Nucleus accumbens (tissue), 56 donors: ENCODE data around the gene CARD10.
"Not testable (repeated sequence)": the region's sequence is repeated elsewhere in the genome, so short reads cannot be mapped to it uniquely, and the experiment has no call there.

Experiments used
- DNase-seq, 56 donors: peaks; one replicate each; lab custom pipeline; 2025; lab: John Stamatoyannopoulos, UW

The CARD10 gene

DNA sequence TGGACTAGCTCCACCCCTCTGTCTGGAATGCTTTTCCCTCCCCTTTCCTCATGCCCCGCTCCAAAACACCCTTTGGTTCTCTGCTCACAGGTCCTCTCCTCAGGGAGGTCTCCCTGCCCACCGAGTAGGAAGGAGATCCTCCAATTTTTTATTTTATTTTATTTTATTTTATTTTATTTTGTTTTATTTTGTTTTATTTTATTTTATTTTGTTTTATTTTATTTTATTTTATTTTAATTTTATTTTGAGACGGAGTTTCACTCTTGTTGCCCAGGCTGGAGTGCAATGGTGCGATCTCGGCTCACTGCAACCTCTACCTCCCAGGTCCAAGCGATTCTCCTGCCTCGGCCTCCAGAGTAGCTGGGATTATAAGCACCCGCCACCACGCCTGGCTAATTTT is 8.7 kb upstream of the CARD10 start:
- DNase-seq = not testable (repeated sequence)

DNA sequence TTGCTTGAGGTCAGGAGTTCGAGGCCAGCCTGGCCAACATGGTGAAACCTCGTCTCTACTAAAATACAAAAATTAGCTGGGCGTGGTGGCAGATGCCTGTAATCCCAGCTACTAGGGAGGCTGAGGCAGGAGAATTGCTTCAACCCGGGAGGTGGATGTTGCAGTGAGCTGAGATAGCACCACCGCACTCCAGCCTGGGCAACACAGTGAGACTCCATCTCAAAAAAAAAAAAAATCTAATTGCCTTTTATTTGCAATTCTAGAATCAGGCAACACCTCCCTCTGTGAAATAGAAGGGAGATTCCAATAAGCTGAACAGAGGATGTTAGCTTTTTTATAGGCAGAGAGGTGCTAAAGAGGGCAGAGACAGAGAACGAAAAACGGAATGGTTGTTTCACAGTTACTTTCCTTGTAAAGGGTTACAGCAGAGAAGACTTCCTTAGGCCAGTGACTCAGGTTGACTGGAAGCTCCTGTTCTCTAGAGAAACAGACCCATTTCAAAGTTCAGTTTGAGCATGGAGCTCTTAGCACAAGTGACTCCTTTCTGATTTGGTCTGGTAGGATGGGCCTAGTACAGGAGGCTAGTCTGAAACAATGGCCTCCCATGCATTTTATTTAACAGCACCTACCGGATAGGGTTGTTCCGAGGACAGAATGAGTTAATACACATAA is 8.0 kb upstream of the CARD10 start:
- DNase-seq = not testable (repeated sequence)

DNA sequence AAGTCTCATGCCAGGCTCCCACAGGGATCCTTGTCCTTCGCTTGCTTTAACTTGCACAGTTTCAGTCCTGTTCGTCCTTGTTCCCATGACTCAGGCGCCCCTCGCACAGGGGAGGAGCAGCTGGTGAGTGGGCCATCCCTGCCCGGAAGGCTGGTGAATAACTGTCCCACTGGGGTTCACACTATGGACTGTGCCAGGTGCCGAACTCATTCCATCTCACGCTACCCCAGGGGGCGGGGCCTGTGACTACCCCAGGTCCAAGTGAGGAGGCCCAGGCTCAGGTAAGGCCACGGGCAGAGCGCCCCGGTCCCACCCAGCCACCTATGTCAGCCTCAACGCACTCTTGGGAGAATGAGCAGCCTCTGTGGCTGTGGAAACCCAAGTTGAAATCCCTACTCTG is 7.2 kb upstream of the CARD10 start:
- DNase-seq = no peak

DNA sequence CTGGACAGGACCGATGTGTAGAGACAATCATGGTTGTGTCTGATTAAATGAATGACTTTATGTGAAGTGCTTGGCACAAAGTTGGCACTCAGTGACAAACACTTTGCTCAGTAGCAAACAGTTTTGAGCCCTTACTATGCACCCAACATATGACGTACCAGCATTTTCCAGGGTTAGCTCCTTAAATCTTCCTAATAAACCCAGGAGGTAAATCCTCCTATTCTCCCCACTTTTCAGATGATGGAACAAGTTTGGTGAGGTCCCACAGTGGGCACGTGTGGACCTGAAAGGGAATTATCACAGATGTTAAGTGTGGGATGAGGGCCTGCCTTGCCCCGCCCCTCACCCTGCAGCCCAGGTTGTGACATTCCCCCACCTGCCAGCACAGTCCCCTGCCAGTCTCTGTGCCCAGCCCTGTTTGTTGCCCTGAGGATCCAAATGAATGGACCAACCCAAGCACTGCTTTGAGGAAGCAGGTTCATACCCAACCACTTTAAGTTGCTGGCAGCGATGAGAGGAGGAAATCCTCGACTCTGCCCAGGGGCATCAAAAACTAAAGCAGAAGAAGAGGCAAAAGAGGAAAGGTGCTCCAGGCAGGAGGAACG is 6.6 kb upstream of the CARD10 start:
- no peak for DNase-seq

DNA sequence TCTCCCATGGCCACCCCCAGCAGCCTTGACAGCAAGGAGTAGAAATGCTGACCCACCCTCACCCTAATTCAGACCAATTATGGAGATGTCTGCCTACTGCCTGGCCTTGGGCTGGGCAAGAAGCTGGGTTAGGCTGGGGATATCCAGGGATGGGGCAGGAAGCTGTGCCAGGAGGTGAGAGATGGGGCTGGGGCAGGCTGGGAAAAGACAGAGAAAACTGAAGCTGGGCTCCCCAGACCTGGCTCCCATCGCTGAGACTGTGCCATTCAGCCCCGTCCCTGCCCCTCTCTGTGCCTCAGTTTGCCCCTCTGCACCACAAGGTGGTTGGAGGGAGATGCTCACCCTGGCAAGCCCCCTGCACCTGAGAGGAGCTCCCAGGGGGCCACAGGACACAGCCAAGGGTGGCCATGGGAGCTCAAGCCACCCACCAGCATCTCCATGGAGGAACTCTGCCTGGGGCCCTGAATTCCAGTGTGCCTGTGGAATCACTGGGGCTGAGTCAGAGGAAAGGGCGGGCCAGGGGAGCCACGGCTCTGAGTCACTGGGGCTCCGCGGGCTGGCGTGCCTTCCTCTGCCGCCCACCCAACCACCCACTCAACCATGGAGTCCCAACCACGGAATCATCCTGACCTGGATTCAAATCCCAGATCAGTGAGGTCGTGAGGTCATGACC is 6.0 kb upstream of the CARD10 start:
- DNase-seq = peak in 15 of 56 donors; percentile 4 to 67 (median 14)

DNA sequence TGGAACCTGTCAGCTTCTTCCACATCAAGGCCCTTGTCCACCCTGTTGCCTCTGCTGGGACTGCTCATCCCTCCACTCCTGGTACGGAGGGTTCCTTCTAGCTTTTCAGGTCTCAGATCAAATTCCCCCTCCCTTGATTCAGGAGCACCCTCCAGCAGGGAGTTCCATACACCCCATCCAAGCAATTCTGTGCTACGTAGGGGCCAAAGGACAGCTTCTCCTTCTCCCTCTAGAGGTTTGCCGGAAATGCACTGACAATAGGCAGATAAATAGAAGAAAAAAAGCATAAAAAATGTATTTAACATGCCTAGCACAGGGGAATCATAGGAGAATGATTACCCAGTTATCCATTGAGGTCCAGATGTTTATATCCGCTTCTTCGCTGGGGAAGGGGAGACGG is 3.3 kb upstream of the CARD10 start:
- no peak for DNase-seq

DNA sequence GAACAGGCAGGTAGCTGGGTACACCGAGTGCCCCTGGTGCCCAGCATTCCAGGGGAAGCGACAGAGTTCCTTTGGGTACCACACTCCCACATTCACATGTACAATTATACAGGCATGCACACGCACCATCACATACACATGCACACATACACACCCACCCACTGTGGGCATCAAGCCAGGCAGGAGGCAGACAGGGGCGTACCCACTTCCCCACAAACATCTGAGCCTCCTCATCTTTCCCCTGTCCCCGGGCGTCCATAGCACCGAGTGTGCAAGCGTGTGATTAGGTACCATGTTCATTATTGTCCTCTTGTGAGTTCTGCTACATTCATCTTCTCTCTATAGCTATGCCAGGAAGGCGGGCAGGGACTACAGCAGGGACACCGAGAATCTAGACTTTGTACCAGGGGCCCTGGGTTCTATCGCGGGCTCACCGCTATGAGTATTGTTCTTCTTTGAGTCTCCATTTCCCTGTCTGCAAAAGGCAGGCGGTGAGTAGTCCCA is 2.1 kb upstream of the CARD10 start:
- no peak for DNase-seq

DNA sequence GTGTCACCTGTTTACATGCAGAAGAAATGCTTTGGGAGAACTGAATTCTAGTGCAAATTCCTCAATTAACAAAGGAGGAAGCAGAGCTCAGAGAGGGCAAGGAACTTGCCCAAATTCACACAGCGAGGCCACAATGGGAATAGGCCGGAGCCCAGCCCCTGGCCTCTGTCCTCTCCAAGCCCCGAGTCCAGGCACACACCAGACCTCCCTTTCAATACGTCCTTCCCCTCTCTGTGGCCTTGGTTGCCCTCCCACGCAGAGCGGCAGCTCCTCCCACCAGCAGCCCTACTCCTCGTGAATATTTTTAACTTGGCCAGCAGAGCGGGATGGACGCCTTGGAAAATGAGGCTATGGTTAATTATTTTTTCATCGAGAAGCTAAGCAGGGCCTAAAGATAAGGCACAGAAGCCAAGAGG is 1.6 kb upstream of the CARD10 start:
- DNase-seq = no peak

DNA sequence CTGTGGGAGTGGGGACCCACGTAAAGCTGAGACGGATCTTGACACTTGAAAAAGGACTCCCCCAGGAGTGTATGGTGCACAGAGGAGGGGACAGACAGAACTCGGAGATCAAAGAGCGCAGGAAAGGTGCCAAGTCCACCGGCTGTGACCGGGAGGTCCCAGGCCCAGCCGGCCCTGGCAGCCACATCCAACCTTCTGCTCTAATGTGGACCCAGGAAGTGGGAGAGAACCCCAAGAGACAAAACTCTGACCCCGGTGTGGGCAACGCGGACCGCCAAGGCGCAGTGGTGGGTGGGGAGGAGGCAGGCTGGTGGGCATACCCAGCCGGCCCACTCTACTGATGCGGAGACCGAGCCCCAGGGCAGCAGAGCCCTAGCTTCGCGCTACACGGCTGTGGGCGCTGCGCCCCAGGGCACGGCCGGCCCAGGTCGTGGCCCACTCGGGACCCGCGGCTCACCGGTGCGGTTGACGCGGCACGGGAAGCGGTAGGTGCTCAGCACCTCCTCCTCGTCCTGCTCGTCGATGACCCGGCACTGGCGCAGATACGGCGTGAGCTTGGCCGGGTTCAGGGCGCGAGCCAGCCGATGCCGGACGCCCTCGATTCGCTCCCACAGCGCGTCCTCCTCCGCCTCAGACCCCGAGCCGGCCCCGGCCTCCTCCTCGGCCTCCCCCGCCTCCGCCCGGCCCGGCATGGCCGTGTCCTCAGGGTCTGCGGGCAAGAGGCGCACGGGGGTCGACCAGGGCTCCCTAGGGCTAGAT is 527 bp downstream of the CARD10 start:
- DNase-seq = no peak

DNA sequence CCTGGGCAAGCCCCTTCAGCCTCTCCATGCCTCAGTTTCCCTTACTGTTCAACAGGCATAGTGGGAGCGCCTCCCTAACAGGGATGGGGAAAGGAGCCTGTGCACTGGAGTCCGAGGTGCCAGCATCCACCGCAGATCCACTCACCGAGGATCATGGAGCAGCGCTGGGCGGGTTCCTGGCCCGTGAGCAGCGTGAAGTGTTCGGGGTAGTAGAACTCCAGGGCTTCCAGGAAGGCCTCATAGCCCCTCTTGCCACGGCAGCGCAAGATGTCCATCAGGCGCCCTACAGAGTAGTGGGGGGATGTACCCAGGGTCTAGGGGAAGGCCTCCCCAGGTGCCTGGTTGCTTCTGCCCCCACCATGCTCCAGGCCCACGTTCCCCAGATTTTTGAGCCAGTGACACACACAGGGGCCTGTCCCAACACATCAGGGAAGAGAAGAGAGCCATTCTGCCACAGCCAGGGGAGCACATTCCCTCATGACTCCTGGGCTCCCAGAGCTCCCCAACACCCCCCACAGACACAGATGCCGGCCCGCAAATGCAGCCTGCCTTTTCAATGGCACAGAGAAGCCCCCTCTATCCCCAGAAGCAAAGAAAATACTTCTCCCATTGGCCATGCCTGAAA is 1.3 kb downstream of the CARD10 start:
- no peak for DNase-seq

DNA sequence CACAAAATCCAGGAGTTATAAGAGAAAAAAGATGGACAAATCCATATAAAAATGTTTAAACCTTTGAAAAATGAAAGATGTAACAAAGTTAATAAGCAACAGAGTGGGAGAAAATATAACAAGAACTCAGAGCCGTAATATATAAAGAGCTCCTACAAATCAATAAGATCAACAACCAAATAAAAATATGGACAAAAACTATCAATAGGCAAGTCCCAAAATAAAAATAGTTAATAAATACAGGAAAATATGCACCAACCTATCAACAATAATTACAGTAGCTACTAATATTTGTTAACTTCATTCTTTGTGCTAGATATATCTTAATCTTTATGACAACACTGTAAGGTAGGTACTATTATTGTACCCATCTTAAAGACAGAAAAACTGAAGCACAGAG is 2.8 kb downstream of the CARD10 start:
- no peak for DNase-seq

DNA sequence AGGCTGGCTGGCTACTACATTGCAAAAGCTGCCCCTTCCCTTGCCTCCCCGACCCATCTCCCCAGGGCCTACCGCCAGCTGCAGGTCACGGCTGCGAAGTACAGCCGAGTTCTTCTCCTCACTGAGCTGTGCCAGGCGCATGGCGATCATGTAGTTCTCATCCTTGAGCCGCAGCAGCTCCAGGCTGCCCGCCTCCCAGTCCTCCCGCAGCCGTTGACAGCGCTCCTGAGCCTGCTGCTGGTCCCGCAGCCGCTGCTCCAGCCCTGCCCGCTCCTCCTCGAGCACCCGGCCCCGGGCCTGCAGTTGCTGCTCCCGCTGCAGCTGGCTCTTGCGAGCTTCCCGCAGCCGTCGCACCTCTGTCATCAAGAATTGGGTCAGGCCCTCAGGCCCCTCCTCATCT is 3.3 kb downstream of the CARD10 start:
- DNase-seq = no peak

DNA sequence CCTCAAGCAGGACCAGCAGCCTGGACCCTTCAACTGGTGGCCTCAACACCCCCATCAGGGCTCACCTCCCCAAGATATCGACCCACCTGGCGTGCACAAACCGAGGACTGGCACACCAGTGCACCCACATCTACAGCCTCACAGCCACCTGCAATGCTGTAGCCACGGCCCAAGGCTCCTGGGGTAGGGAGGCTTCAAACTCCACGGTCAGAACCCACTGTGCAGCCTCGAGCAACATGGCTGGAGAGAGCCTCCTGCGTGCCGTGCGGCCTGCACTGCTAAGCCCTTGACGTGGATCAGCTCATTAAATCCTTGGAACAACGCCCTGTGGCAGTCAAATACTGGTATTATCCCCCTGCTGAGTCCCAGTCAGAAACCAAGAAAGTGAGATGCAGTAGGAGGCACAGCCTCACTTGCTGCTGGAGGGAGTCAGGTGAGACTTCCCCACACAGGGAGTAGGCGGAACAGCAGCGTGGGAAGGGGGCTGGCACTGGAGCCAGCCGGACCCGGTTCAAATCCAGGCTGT is 4.6 kb downstream of the CARD10 start:
- DNase-seq = no peak

DNA sequence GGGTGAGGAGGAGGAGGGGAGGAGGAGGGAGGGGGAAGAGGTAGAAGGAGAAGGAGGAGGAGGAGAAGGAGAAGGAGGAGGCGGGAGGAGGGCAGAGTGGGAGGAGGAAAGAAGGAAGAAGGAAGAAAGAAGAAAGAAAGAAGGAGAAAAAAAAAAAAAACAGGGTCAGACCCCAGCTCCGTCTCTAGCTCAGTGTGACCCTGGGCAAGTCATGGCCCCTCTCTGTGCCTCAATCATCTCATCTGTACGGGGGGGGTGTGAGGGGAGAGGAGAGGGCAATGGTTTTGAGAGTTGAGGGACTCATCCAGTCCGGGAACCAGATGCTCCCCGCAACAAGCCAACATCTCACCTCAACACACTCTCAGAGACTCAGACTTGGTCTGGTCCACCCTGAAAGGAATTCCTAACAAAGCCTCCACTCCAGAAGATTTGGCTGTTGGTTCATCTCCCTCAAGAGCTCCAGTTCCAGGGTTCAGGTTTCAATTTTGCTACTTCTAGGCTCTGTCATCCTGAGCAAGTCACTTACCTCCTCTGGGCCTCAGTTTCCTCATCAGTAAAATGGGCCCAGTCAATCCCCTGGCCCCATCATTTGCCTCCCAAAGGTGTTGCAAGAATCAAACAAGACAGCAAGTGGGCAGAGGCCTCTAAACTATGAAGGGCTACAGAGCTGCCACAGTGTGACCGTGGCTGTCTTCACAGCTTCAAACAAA is 7.7 kb downstream of the CARD10 start:
- no peak for DNase-seq

DNA sequence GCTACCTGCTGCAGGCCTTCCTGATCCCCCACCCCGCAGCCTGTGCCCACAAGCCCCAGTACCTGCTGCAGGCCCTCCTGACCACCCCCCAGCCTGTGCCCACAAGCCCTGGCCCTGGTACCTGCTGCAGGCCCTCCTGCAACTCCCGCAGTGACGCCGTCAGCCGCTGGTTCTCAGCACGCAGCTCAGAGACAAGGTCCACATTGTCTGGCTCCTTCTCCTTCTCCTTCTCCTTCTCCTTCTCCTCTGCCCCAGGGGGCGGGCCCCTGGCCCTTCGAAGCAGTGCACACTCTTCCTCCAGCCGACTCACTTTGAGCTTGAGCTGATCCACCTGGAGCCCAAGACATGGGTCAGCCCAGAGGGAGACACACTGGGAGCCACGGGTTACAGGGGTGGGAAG is 9.1 kb downstream of the CARD10 start:
- DNase-seq = no peak

DNA sequence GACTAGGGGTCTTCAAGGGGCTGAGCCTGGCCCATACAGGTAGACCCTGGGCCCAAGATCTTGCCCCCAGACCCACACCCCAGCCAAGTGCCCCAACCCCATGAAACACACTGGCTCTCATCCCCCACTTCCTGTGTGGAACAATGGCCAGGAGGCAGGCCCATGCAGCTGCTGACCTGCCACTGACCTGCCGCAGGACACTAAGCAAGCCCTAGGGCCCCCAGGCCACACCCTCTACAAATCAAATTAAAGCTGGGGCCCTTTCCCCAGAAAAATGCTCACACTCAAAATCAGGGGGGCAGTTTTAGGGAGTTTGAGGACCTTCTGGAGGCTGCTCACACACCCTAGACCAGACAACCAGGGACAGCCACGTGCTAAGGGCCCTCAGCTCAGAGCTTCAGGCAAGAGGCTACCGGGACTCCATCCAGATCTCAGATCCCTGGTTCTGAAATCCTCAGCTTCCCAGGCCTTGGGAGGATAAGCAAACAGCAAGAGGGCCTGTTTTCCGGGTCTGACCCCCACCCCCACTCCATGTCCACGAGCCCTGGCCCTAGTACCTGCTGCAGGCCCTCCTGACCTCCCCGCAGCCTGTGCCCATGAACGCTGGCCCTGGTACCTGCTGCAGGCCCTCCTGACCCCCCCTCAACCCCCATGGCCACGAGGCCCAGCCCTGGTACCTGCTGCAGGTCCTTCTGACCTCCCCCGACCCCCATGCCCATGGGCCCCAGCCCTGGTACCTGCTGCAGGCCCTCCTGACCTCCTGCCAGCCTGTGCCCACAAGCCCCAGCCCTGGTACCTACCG is 10.0 kb downstream of the CARD10 start:
- DNase-seq = no peak

DNA sequence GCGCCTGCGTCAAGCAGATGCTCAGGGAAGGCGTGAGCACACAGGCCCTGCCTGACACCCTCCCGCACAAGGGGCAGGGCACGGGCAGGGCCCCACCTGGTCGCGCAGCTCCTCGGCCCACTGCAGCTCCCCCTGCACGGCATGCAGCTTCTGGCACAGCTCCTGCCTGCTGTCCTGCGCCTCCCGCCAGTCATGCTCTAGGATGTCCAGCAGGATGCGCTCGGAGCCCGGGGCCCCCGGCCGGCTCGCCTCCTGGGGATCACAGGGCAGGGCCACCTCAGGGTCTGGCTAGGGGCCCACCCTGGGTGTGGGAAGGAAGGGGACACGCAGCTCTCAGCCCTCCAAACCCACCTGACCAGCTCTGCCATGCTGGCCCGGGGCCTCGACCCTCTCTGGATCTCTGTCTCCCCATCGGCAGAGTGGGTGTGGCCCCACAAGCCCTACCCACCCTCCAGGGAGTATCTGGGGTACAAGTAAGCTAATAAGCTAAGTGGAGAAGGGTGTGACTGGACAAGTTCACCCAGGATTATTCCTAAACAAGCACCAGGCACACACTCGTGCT is 10.7 kb downstream of the CARD10 start:
- DNase-seq = no peak

DNA sequence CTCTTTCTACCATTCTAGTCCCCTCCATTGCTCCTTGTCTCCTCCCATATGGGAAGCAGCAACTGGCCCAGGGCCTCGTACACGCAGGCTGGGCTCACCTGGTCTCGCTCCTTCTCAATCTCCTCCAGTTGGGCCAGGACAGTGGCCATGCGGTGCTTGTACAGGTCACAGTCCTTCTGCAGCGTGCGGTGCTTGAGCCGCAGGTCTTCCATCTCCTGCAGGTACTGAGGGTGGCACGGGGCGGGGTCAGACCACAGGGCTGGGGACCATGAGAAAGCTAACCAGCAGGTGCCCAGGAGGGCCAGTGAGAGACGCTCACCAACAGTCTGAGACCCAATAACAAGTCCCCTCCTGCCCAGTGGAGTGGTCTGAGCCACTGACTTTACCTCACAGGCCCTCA is 11.5 kb downstream of the CARD10 start:
- DNase-seq = no peak

DNA sequence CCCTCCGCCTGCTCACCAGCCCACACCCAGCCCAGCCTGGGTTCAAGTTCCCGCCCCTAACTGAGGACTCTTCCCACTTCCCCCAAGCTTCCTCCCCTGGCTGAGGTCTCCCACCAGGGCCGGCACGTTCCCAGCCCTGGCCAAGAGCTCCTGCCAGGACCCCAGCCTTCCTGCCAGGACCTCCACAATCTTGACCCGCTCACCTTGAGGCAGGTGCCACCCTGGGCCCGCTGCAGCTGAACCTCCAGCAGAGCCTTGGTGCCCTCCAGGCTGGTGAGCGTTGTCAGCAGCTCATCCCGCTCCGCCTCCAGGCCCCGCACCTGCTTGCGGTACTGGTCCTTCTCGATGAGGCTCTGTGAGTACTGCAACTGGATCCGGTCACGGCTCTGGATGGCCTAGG is 13.2 kb downstream of the CARD10 start:
- DNase-seq = no peak
